Parathyroid adenoma (tissue), 2 donors: ENCODE data around the gene WNK3.

Experiments
- H2AFZ ChIP-seq: fragments of 300-600 bp; sonication (generic); one replicate; pipeline ENCODE4 v1.7.0; 2017; ENCODE audit warnings: antibody characterized with exemption, mild to moderate bottlenecking
- H3K27ac ChIP-seq: fragments of 300-600 bp; sonication (generic); one replicate; pipeline ENCODE4 v1.7.0; 2017
- H3K27me3 ChIP-seq: fragments of 300-600 bp; sonication (generic); one replicate; pipeline ENCODE4 v1.7.0; 2017; ENCODE audit warnings: low read length; ENCODE audit not compliant: control insufficient read depth, insufficient read depth
- H3K36me3 ChIP-seq: fragments of 300-600 bp; sonication (generic); one replicate; pipeline ENCODE4 v1.7.0; 2017; ENCODE audit warnings: low read length; ENCODE audit not compliant: control insufficient read depth, insufficient read depth
- H3K4me1 ChIP-seq: fragments of 300-600 bp; sonication (generic); one replicate; pipeline ENCODE4 v1.7.0; 2017; ENCODE audit warnings: control low read depth
- H3K4me2 ChIP-seq: fragments of 300-600 bp; sonication (generic); one replicate; pipeline ENCODE4 v1.7.0; 2017; ENCODE audit warnings: low read length
- H3K4me3 ChIP-seq: fragments of 300-600 bp; sonication (generic); one replicate; pipeline ENCODE4 v1.7.0; 2017; ENCODE audit warnings: low read depth, low read length
- H3K79me2 ChIP-seq: fragments of 300-600 bp; sonication (generic); one replicate; pipeline ENCODE4 v1.7.0; 2017; ENCODE audit warnings: control low read depth
- H3K9ac ChIP-seq: fragments of 300-600 bp; sonication (generic); one replicate; pipeline ENCODE4 v1.7.0; 2017; ENCODE audit warnings: mild to moderate bottlenecking
- H3K9me3 ChIP-seq: fragments of 300-600 bp; sonication (generic); one replicate; pipeline ENCODE4 v1.7.0; 2017; ENCODE audit warnings: low read length; ENCODE audit not compliant: control insufficient read depth
- TF ChIP-seq, protein P1 (sequence below): fragments of 300-600 bp; sonication (generic); IDR thresholded peaks from one replicate; pipeline ENCODE4 v1.7.0; 2017; ENCODE audit warnings: antibody characterized with exemption, mild to moderate bottlenecking
- donor health status: primary hyperparathyroidism.

WNK3 gene

DNA sequence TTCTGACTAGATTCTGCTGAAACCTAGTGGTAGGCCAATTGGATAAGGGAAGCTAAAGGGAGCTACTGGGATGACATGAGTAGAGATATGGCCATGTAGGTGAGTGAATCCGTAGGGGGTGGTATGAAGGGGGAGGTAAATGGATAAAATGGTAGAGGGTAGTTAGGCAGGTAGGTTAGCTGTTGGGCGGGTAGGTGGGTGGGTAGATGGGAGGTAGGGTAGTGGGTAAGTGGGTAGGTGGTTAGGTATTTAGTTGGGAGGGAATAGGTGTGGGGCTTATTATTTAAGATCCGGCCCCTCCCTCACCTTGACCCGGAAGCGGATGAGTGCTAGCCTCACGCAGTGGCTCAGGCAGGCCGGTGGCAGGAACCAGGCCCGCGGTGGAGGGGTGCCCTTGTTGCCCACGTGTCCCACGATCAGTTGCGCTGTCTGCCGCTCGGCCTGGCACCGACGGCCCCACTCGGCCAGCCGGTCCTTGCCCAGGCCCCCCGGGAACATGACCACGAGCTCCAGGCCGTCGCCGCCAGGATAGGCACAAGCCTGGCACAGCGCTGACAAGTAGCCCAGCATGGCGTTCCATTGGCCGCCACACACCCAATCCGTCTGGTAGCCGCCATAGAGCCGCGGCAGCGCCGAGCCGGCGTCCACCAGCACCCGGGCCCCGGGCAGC, 175.5 kb downstream of the WNK3 start:
- Histone ChIP-seq H3K4me1 (peaks cover 11% of the 10 kb centered on the region), H3K9me3 (no peaks in the 10 kb centered on the region), H3K79me2 (peaks cover 9% of the 10 kb centered on the region), H3K36me3 (no peaks in the 10 kb centered on the region), H3K4me3 (peak overlapping the region; percentile 63), H3K9ac (no peak overlapping the region), H2AFZ (peak overlapping the region; percentile 86), H3K4me2 (peak overlapping the region; percentile 74), H3K27ac (peak overlapping the region; percentile 76), H3K27me3 (no peaks in the 10 kb centered on the region)
- TF ChIP-seq, protein P1, sequence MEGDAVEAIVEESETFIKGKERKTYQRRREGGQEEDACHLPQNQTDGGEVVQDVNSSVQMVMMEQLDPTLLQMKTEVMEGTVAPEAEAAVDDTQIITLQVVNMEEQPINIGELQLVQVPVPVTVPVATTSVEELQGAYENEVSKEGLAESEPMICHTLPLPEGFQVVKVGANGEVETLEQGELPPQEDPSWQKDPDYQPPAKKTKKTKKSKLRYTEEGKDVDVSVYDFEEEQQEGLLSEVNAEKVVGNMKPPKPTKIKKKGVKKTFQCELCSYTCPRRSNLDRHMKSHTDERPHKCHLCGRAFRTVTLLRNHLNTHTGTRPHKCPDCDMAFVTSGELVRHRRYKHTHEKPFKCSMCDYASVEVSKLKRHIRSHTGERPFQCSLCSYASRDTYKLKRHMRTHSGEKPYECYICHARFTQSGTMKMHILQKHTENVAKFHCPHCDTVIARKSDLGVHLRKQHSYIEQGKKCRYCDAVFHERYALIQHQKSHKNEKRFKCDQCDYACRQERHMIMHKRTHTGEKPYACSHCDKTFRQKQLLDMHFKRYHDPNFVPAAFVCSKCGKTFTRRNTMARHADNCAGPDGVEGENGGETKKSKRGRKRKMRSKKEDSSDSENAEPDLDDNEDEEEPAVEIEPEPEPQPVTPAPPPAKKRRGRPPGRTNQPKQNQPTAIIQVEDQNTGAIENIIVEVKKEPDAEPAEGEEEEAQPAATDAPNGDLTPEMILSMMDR, result no peak

GRCh38 chrX:54181202-54181953, 176.5 kb downstream of the WNK3 start:
- H3K27me3 ChIP-seq, result no peaks in the 10 kb centered on the region
- H3K9me3 ChIP-seq, result no peaks in the 10 kb centered on the region
- H3K4me1 ChIP-seq, result peaks cover 11% of the 10 kb centered on the region
- H3K4me3 ChIP-seq, result peak overlapping the region; percentile 63
- no peak overlapping the region for H3K9ac ChIP-seq
- peaks cover 9% of the 10 kb centered on the region for H3K79me2 ChIP-seq
- TF ChIP-seq, protein P1, result no peak
- H3K4me2 ChIP-seq, result peak overlapping the region; percentile 74
- no peak overlapping the region for H2AFZ ChIP-seq
- no peaks in the 10 kb centered on the region for H3K36me3 ChIP-seq
- H3K27ac ChIP-seq, result peak overlapping the region; percentile 15

DNA sequence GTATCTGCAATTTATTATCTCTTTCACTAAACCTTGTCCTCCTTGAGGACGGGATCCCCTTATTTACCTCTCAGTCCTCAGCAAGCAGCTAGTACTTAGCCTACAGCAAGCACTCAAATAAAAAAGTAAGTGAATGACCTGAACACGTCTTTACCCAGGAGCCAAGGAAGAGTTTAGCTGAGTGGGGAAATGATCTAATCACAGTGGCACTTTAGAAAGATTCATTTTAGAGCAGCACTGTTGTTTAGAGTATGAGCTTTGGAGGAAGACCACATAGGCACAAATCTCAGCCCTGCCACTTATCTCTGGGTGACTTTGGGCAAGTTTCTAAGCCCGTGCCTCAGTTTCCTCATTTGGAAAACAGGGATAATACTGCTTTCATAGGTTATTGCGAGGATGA, 177.4 kb downstream of the WNK3 start:
- H3K4me3 ChIP-seq, result no peak overlapping the region
- H3K4me1 ChIP-seq, result peaks cover 11% of the 10 kb centered on the region
- no peak overlapping the region for H2AFZ ChIP-seq
- H3K9ac ChIP-seq, result no peak overlapping the region
- no peaks in the 10 kb centered on the region for H3K27me3 ChIP-seq
- H3K4me2 ChIP-seq, result no peak overlapping the region
- no peak overlapping the region for H3K27ac ChIP-seq
- peaks cover 9% of the 10 kb centered on the region for H3K79me2 ChIP-seq
- H3K36me3 ChIP-seq, result no peaks in the 10 kb centered on the region
- TF ChIP-seq, protein P1, result no peak
- H3K9me3 ChIP-seq, result no peaks in the 10 kb centered on the region

DNA sequence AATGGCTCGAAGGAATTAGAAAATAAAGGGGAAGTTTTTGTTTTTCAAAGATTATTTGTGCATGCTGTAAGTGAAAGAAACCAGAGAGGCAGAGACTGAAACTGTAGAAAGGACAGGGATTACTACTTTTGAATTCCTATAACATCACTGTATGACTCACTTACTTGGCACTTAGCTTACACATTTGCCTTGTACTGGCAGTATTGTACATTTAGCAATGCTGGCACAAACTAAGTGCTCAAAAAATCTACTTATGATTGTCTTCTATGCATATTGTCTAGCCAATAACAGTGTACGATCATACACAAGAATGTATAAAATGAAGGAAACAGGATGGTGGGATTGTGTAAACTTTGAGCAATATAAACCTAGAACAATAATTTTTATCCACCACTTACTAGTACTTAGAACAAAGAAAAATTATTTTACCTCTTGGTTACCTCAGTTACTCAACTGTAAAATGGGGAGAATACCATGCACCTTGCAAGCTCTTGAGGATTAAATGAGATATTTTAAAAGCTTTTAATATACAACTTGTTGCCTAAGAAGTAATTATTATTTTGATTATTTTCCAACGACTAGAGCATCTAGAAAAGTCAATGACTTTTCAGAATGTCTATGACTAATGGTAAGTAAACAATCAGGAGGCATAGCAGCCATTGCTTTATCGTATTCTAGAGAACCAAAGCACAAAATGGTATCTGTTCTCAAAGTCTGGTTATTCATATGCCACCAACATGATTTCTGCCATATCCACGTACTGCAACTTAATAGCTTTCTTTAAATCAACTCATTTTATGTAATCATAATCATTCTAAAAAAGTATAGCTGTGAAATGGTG, 179.5 kb downstream of the WNK3 start:
- H3K9me3 ChIP-seq, result no peaks in the 10 kb centered on the region
- peaks cover 11% of the 10 kb centered on the region for H3K4me1 ChIP-seq
- no peak overlapping the region for H3K27ac ChIP-seq
- H3K79me2 ChIP-seq, result peaks cover 9% of the 10 kb centered on the region
- H3K27me3 ChIP-seq, result no peaks in the 10 kb centered on the region
- H3K4me2 ChIP-seq, result no peak overlapping the region
- H3K4me3 ChIP-seq, result no peak overlapping the region
- H3K36me3 ChIP-seq, result no peaks in the 10 kb centered on the region
- no peak overlapping the region for H3K9ac ChIP-seq
- no peak overlapping the region for H2AFZ ChIP-seq
- TF ChIP-seq, protein P1, result no peak
